GM12872 (cell line): Measurements from ENCODE around the gene MEIS2.

Experiments
- CTCF ChIP-seq: IDR thresholded peaks from 3 replicates; pipeline ENCODE4 v1.5.1; 2011; ENCODE audit warnings: low read depth, mild to moderate bottlenecking, low read length, moderate library complexity; ENCODE audit not compliant: insufficient read depth

MEIS2 gene

GRCh38 chr15:37137221-37137620 lies 36.9 kb upstream of the MEIS2 start:
- no peak for TF ChIP-seq CTCF

DNA sequence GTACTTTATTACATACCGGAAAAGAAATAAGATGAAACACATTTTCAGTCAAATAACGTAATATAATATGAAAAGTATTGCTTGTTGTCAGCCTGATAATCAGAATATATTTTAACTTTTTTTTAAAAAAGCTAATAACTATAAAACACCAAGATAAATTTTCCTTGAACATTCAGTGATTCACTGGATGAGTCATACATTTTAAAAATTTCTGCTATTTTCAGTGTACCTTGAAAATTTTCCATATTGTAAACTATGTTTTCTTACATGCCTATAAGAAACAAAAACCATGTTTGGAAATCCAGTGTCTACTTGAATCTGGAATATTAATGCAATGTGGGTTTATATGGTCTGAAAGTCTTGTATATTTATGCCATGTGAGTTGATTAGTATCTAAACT lies 36.3 kb upstream of the MEIS2 start:
- TF ChIP-seq CTCF, result no peak

GRCh38 chr15:37135225-37135624 lies 34.9 kb upstream of the MEIS2 start:
- peak; percentile 73 for TF ChIP-seq CTCF

DNA sequence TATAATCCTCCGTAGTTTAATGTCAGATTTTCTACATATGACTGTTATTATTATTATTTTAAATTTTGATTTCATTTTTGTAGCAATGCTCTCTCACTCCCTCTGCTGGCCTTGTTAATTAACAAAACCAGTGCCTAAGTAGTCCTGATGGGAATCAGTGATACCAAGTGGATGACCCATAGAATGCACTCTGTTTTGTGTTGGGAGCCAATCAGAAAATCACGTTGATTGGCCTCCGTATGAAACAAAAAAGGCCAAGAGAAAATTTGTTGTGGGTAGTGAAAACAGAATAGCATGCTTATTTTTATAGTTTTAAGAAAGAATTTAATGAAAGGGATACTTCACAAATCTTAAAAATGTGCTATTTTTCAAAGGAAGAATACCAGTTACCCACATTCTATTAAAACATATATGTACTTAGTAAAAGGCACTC lies 34.4 kb upstream of the MEIS2 start:
- TF ChIP-seq CTCF, result peak; percentile 59

DNA sequence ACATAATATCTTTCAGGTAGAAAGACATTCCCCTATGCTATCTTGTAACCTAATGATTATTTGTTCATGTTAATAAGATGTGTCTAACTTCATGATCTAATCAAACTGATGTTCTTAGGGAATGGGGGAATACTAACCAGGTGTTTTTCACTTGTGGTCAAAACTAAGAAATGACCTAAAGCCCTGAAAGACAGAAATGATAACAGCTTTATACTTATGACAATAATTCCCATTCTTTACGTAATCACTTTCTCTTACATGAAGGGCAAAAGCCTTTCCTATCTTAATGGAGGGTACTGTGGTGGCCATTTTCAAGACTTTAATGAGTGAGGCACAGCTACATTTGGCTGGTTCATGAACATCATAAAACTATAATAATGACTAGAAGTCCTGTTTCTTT lies 33.9 kb upstream of the MEIS2 start:
- TF ChIP-seq CTCF, result no peak

GRCh38 chr15:37133602-37134001 lies 33.3 kb upstream of the MEIS2 start:
- TF ChIP-seq CTCF, result no peak

- TF ChIP-seq CTCF, result no peak
Observed at GRCh38 chr15:37132826-37133417, 32.6 kb upstream of the MEIS2 start.
